NCI-H526 (cell line): ENCODE measurements around the gene CHAF1A.

Experiments
- DNase-seq, 2 experiments: peaks; one replicate each; lab custom pipeline; 2025; lab: John Stamatoyannopoulos, UW

The CHAF1A gene

DNA sequence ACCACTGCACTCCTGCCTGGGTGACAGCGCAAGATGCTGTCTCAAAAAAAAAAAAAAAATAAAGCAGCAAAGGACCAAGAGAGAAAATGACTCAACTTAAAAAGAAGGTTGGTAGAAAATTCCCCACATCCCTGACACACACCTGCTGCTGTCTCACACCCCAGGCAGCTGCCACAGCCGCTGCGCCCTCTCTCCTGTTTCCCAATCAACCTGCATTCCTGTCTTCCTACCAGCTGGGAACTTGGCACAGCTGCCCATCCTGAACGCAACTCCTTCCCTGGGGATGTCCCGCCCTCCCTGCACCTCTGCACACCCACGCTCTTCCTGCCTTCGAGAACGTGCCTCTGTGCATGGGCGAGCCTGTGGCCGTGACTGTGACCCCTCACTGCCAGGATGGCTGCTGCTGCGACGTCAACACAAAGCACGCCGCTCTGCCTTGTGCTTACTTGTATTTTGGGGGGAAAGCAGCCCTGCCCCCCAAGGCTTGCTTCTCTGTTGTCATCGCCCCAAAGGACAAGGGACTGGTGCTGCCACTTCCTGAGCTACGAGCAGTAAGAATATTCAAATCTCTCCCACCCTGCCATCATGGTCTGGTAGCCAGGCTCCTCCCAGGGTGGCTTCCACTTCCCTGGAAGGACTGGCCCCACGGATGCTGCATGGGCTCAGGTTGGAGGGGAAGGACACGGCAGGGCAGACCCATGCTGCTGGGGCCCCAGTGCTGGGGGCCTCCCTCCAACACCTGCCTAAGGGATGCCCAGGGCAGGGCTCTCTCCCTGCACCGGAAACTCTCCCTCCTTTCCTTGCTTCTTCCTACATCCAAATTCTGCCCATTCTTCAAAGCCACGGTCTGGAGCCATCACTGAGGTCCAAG is 22.8 kb upstream of the CHAF1A start:
- peak in 1 of 2 experiments; percentile 51 for DNase-seq

DNA sequence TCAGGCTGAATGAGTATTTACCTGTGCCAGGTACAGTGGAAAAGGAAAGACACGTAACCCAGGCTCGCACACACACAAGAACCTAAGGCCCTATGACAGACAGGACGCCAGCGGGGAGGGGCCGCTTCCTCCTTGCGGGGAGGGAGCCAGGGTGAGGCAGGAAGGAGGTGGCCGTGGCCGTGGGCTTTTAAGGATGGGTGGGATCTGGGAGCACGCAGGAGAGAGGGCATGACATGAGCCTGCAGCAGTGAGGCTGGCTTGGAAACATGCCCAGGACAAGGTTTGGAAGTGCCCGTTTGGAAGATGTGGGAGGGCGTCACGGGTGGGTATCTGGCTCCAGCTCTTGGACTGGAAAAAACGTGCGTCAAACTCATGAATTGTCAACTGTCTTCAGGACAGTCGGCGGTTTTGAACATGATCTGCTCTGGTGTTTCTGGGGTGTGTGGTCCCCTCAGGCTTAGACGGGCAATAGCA is 22.1 kb upstream of the CHAF1A start:
- no peak for DNase-seq

DNA sequence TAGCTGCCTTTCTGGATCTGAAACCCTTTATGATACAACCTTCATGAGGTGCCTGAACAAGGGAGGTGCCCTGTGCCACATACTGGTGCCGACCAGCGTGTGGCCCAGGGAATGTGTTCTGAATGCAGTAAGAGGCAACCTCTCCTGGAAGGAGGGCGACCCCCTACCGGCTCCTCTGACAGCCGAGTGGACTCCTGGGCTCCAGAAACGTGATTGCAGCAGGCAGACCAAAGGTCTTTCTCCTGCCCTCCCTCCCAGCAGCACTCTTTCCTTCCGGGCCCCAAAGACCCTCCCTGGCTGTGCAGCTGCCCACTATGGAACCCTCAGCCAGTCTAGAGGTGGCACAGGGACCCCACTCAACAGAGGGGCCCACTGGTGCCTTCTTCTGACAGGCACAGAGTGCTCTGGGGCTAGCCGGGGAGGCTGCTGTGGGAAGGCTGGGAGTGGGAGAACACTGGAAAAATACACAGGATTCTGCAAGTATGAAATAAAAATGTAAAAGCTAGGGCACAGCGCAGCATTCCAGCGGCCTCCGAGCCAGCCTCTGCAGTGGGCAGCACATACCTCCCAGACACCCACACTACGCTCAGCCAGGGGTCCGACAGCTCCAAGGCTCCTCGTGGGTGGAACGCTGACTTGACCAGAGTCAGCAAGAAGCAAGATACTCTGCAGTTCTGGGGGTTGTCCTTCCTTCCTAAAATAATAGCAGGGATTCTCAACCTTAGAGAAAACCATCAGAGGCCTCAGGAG is 17.0 kb upstream of the CHAF1A start:
- DNase-seq: no peak

DNA sequence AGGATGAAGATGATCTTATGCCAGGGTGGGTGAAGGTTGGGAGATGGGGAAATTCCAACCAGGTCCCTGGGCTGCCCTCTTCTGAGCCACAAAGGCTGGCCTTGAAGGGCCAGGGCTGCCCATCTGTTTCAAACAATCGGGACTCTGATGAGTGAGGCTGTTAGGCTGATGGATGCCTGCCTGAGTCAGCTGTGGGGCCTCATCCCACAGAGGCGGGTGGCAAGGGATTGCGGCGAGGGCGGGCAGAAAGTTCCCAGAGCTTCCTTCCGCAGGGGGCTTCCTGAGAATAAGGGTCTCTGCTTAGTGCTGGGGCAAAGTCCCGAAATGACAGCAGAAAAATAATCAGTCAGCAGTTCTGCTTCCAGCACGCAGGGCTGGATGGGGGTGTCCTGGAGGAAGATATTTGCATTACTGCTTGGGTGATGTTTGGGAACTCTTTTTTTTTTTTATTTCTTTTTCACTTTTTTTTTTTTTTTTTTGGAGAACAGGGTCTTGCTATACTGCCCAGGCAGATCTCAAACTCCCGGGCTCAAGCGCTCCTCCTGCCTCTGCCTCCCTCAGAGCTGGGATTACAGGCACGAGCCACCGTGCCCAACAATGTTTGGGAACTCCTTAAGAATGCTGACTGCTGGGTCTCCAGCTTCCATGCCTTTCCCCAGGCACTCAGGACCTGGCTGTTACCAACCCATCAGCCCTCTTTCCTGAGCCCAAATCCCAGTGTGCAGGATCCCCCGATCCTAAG is 16.2 kb upstream of the CHAF1A start:
- DNase-seq: no peak

DNA sequence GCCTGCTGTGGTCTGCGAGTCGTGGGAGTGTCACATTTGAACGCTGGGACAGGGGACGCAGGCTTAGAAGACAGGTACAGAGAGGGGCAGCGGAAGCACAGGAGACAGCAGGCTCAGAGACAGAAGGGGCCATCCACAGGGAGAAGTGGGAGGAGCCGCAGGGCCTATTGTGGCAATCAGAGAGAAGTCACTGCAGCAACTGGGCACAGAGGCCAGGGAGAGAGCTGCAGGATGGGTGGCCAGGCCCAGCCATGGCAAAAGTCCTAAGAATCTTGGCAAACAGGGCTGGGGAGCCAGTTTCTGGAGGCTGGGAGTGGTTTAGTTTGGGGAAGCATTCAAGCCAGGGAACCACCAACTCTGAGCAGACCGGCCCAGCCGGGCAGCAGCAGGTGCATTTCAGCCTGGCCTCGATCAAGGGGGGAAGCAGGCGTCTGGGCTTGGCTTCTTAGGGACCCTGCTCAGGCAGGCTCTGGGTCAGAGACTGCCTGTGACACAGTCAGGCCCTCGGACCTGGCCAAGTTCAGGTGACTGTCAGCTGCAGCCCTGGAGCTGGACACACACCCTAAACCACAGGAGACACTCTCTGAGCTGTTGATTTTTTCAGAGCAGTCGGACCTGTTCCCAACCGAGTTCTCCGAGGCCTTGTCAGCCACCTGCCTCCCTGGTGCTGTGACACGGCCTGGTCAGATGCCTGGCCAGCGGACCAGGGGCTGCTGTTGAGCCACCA is 13.9 kb upstream of the CHAF1A start:
- no peak for DNase-seq

DNA sequence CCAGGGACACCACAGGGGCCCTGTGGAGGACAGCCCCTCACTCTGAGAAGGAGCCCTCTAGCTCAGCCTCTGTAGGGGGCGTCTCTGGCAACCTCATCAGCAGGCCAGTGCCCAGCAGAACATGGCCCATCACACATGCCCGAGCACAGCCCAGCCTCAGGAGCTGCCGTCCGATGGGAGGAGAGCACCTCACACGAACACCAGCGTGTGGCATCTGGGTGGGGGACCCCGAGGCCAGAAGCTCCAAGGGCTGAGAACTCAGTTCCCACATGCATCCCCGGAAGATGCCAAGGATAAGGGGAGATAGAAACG is 13.4 kb upstream of the CHAF1A start:
- no peak for DNase-seq

DNA sequence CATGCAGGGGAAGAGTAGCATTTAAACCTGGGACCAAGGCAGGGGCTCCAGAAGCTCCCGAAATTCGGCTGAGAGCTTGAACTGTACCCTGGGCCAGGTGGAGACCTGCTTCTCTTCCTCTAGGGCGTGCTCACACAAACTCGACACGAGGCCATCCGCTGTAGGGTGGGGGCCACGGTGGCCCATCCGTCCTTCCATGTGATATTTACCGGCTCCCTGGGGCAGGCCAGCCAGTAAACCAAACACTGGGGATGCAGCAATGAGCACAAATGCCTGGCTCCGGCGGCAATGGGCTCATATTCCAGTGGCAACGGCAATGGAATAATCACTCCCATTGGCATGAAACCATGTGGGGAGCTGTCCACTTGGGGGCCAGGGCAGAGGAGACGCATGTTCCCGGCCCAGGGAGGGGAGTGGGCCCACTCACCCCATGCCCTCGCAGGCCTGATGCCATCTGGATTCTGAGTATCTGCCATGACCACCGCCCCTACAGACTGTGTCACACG is 12.9 kb upstream of the CHAF1A start:
- no peak for DNase-seq

DNA sequence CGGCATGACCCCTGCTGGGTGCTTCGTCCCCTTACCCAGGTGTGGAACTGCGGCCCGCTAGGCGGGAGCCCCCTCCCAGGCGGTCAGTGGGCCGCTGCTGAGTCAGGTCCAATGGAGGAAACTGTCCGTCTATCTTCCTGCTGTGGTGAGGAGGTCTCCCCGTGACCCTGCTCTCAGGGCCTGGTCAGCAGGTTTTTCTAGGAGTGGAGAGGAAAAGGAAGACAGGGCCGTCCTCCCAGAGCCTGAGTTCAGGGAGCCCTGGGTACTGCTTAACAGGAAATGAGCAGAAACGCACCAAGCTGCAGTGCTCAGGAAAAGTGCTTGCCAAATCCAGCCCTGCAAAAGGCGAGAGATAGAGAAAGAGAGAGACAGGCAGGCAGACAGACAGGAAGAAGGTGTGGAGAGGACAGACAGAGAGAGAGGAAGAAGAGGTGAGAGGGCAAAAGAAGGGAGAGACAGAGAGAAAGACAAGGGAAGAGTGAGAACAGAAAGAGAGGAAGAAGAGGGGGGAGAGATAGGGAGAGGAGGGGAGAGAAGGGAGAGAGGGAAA is 12.3 kb upstream of the CHAF1A start:
- no peak for DNase-seq

DNA sequence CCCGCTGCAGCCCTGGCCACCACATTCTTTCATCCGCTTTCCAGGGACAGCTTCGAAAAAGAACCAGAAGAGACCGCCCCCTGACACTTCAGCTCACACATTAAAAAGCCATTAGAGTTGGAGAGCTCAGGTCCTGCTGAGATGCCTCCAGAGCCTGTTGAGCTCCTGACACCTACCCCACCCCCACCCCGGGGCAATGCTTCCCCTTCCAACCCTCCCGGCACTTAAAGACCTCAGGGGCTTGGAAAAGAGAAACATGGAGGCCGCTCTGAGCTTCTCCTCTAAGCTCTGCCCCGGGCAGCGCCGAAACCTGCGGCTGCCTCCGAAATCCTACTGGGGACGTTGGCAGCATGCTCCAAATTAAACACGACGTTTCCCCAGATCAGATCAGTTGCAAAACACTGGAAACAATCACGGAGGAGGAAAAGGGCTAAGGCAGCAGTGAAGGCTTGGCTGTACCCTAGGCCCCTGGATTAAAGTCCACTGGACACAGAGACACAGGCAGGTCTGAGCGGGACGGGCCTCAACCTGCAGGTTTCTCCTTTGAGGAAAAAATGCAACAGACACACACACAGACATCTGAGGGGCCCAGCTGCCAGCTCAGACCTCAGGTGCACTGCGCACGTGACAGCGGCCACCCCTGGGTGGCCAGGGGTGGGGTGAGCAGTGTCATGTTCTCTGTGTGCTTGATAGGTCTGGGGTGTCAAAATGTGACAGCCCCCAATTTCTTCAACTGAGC is 11.7 kb upstream of the CHAF1A start:
- DNase-seq: no peak

DNA sequence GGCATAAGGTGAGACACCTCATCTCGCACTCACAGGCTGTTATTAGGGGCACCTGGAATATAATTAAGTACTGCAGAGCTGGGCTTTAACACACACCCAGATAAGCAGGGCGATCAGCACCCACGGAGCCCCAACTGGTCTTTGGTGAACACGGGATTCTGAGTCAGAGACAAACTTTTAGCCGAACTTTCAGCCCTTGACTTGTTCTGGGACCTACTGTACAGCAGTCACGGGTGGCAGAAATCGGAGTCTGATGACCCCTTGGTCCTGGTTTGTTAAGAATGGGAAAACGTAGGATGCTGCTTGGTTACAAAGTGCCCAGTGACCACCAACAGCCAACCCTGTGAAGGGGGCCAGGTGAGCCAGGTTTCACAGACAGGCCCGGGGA is 11.1 kb upstream of the CHAF1A start:
- DNase-seq: no peak

DNA sequence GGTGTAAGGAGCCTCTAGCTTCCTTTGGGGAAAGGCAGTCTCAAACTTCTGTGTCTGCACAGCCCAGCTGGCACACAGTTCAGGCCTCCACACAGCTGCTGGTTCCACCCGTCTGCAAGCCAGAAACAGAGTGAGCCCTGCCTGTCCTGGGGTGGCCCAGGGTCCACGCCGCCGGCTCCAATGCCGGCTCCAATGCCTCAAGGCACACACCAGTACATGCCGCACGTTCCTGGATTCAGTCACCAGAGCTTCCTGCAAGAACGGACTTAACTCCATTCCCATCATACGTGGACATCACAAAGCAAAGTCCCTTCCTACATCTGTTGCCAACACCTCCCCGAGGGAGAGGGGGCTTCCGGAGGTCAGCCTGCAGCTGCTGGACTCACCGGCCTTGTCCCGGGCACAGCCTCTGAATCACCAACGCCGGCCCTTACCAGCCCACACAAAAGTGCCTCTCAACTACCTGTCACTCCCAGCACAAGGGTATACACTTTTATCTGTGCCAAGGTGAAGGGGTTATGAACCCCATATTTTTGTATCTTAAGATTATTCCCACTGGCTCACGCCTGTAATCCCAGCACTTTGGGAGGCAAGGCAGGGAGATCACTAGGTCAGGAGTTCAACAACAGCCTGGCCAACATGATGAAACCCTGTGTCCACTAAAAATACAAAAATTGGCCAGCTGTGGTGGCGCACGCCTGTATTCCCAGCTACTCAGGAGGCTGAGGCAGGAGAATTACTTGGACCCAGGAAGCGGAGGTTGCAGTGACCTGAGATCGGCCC is 10.5 kb upstream of the CHAF1A start:
- DNase-seq: no peak

DNA sequence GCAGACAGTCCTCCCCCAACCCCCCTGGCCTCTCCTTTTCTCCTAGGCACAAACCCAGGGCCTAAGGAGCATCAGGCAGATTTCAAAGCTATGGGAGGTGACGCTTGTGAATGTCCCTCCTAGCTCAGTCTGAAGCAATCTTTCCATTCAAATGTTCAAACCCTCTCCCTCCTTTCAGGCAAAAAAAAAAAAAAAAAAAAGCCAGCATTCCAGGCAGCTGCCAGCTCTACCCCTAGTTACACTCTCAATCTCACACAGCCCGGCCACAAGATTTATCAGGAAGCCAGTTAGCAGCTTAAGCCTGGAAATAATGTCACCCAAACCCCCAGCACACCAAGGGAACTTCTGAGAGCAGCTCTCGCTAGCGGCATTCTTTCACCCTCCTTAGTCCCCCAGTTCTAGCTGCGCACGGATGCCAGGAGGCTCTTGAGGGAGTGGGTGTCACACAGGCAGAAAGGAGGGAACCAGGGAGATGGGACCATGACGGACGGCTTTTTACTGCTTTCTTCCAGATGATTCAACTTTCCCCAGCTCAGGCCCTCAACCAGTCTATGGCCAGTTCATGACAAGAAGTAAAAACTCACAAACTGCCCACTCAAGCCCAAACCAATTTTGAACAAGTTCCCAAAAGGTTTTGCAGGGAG is 8.4 kb upstream of the CHAF1A start:
- DNase-seq: no peak

DNA sequence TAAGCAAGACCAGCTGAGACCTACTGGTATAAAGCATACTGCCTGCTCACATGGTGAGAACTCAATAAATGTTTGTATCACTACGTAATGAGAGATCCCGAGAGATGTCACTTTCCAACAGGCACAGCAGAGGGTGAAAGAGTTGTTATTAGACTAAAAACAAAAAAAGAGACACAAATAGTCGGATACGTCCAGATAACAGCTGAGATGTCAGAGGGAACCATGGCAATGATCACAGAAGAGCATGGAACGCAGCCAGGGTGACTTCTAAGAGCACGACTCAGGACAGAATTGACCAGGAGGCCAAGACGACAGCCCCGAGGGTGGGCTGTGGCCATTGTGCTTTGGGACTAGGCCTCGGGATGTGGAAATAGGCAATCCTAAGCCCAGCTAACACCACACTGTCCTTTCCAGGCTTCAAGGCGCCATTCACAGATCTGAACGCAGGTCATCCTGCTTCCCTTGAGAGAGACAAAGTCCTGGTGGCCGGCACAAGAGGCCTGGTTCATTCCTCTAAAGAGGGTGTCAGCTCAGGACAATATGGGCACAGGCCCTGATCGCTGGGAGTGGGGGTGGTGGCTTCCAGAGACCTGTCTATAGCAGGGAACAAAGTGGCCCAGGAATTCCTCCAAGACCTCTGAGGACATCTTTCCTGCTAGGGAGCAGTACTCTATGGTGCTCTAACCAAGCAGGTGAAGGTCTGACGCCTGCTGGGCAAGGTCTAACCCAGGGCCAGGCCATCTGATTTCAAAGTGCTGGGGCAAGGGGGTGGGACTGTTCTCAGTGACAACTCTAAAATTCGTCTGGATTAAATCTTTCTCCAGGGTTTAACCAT is 5.3 kb upstream of the CHAF1A start:
- DNase-seq: no peak

DNA sequence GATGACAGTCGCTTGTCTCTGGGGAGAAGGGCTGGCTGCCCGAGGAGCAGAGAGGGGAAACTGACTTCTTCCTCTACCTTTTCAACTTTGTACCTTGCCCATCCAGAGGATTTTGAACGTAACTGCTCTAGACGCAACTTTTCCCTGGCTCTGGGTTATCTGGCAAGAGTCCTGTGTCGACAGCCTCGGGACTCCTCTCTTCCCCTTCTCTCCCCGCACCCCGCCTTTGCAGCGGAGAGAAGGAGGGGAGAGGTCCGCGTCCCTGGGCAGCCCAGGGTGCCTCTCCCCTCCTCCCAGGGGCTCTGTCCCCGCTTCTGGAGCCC is 2.7 kb upstream of the CHAF1A start:
- DNase-seq: peak in 1 of 2 experiments; percentile 39

DNA sequence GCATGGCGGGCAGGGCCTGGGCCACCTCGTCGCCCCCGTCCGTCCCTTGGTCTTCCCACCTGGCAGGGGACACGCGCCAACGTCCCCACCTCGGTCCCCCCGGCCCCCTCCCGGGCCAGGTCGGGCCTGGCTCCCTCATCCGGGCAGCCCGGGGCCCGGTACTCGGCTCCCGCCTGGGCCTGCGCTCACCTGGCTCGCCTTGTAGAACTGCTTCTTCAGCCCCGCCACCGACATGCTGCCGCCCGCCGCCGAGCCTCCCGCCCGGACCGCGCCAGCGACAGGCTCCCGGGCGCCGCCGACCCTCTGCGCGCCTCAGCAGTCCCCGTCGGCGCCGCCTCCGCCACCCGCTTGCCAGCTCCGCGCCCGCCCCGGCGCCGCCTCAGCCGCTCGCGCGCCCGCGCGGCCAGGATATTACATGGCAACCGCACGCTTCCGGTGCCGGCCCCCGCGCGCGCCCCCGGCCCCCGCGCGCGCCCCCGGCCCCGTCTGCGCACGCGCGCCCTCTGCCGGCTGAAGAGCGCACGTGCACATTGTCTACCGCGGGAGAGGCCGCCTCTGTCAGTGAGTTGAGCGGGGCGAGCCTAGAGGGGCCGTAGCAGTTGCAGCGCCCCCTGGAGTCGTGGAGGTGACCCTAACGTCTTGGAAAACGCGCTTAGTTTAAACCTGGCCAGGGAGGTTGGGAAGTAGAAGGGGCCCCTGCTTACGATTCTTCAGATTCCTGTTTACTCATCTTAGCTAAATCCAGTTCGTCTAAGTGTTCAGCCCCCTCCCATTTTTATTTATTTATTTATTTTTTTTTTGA is 2.1 kb upstream of the CHAF1A start, which contains the start of gene SH3GL1:
Gene SH3GL1 (minus strand): TSS at position 413 of the 802 bp plus-strand sequence. CDS start 179 bp downstream, at position 234.
- DNase-seq: peak; percentile 33 to 83

DNA sequence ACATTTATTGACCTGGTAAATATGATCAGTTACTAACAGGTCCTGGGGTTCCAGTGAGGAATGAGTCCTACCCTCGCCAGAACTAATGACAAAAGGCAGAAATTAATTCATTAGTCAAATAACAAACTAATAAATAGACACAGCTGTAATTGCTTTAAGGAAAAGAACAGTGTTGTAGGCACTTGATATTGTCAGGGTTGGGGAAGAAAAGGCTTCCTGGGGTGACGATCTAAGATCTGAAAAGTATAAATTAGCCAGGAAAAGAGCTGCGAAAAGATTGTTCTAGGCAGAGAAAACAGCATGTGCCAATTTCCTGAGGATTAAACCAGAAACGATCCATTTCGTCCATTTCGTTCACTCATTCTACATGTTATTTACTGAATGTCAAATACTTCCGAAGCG is 670 bp upstream of the CHAF1A start:
- DNase-seq: no peak

DNA sequence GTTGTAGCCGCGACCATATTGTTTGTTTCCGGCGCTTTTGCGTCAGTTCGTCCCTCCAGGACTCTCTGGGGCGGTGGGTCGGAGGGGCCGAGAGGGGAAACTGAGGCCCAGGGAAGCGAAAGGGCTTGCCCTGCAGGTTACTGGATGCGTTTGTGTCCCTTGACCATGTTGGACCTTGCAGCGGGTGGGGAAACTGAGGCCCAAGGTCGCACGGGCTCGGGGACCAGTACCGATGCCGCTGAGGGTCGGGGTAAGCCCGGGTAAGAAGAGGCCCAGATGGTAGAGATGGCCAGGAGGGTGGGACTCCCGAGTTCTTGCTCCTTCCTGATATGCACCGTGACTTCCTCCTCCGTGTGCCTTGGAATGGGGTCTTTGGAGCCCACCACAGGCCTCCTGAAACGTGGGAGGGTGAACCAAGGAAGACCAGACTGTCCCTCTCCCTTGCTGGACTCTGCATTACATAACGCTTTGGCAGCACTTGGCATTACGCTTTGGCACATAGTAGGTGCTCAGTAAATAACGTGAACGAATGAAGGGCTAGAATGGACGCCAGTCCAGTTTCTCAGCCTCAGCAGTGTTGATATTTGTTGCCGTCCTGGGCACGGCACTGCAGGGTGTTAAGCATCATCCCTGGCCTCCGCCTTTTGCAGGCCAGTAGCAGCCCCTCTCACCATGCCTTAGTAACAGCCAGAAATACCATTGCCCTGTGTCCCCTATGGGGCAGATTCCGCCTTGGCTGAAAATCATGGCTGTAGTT is 743 bp downstream of the CHAF1A start:
- no peak for DNase-seq
